Measurements from ENCODE around the gene NTRK2. TPM values are rescaled to one million over a fixed set of nuclear protein-coding genes. Genes with fewer than 3 reads are reported as not detected.

NTRK2 gene
- total and polyA plus RNA-seq, 12 donors: 0.43 to 5.6 (median 2.1) TPM

GRCh38 chr9:85008215-85008614 lies 338.7 kb downstream of the NTRK2 start:
- intact Hi-C loops (cut with DNase I): no loop called here
- no peaks in the 10 kb centered on the region for H3K27me3 ChIP-seq
- no peak overlapping the region for H3K27ac ChIP-seq
- no peak for TF ChIP-seq POLR2A (IDR thresholded peaks at IDR 0.05)
- TF ChIP-seq CTCF (IDR thresholded peaks at IDR 0.05): no peak
- no peaks in the 10 kb centered on the region for H3K36me3 ChIP-seq (replicated peaks in 1 of 2)
- H3K4me3 ChIP-seq: no peak overlapping the region
- no peaks in the 10 kb centered on the region for H3K4me1 ChIP-seq (replicated peaks in 1 of 2)
- WGBS, 4 donors: 79 to 86% (median 85%) methylated on average over 3 of the region's 3 CpGs
- H3K9me3 ChIP-seq (replicated peaks in 1 of 3): no peaks in the 10 kb centered on the region
- no peak for DNase-seq

- intact Hi-C loops (cut with DNase I): no loop called here
- 57 to 95% (median 89%) methylated on average over 1 of the region's 1 CpG for WGBS, 4 donors
Measured at GRCh38 chr9:85009251-85009650, 339.7 kb downstream of the NTRK2 start.

GRCh38 chr9:85013703-85014102 lies 344.2 kb downstream of the NTRK2 start:
- 78 to 92% (median 85%) methylated on average over 1 of the region's 1 CpG for WGBS, 4 donors
- DNase-seq: no peak

More at GRCh38 chr9:85009251-85009650, 339.7 kb downstream of the NTRK2 start:
- H3K4me3 ChIP-seq: no peak overlapping the region
- no peaks in the 10 kb centered on the region for H3K27me3 ChIP-seq
- no peaks in the 10 kb centered on the region for H3K9me3 ChIP-seq (replicated peaks in 1 of 3)
- TF ChIP-seq POLR2A (IDR thresholded peaks at IDR 0.05) (no peak), CTCF (IDR thresholded peaks at IDR 0.05) (no peak)
- no peaks in the 10 kb centered on the region for H3K4me1 ChIP-seq (replicated peaks in 1 of 2)
- H3K36me3 ChIP-seq (replicated peaks in 1 of 2): no peaks in the 10 kb centered on the region
- DNase-seq: no peak
- no peak overlapping the region for H3K27ac ChIP-seq

GRCh38 chr9:85014292-85014691 lies 344.8 kb downstream of the NTRK2 start:
- TF ChIP-seq POLR2A (IDR thresholded peaks at IDR 0.05): no peak
- TF ChIP-seq CTCF (IDR thresholded peaks at IDR 0.05): no peak
- WGBS, 4 donors: 61 to 81% (median 66%) methylated on average over 7 of the region's 7 CpGs
- DNase-seq: no peak

More at GRCh38 chr9:85013703-85014102, 344.2 kb downstream of the NTRK2 start:
- Histone ChIP-seq H3K27me3 (no peaks in the 10 kb centered on the region), H3K4me3 (no peak overlapping the region), H3K4me1 (replicated peaks in 1 of 2) (no peaks in the 10 kb centered on the region), H3K36me3 (replicated peaks in 1 of 2) (no peaks in the 10 kb centered on the region), H3K27ac (no peak overlapping the region), H3K9me3 (replicated peaks in 1 of 3) (no peaks in the 10 kb centered on the region)
- TF ChIP-seq POLR2A (IDR thresholded peaks at IDR 0.05) (no peak), CTCF (IDR thresholded peaks at IDR 0.05) (no peak)
- intact Hi-C loops (cut with DNase I): no loop called here

More at GRCh38 chr9:85014292-85014691, 344.8 kb downstream of the NTRK2 start:
- no peaks in the 10 kb centered on the region for H3K36me3 ChIP-seq (replicated peaks in 1 of 2)
- intact Hi-C loops (cut with DNase I): no loop called here
- no peaks in the 10 kb centered on the region for H3K9me3 ChIP-seq (replicated peaks in 1 of 3)
- H3K4me1 ChIP-seq (replicated peaks in 1 of 2): no peaks in the 10 kb centered on the region
- no peak overlapping the region for H3K27ac ChIP-seq
- no peaks in the 10 kb centered on the region for H3K27me3 ChIP-seq
- no peak overlapping the region for H3K4me3 ChIP-seq
